Endometrial microvascular endothelial cells (primary cell): ENCODE results near the gene ZNF608. TPM values are rescaled to one million over a fixed set of nuclear protein-coding genes. Genes with fewer than 3 reads are reported as not detected.

ENCODE experiments used
- in situ Hi-C: cut with HindIII; loops from 2 replicates; pipeline ENCODE4 v1.10.0; 2017; ENCODE audit warnings: low sequenced_read_pairs, low pct_unique_long_range_greater_than_20kb; ENCODE audit errors: inconsistent ontology term
- total RNA-seq: library from RNA; depleted of rRNA; stranded (reverse); fragments of >200 nt; gene quantifications from one replicate; pipeline ENCODE4 v1.2.3, GENCODE V29; 2015; ENCODE audit errors: inconsistent ontology term

ZNF608 gene
- total RNA-seq, 1 donor from 2014 or later, result 4.3 TPM

GRCh38 chr5:124725622-124726258, 20.7 kb downstream of the ZNF608 start:
- in situ Hi-C loops, result no loop called here

- in situ Hi-C loops, result no loop called here
These were observed 21.4 kb downstream of the ZNF608 start for GRCh38 chr5:124725040-124725434.

- in situ Hi-C loops, result no loop called here
These were observed 21.9 kb downstream of the ZNF608 start for GRCh38 chr5:124724357-124725039.

GRCh38 chr5:124721229-124721735, 25.2 kb downstream of the ZNF608 start:
- in situ Hi-C loops, result no loop called here

GRCh38 chr5:124720593-124720992, 25.8 kb downstream of the ZNF608 start:
- in situ Hi-C loops, result no loop called here

- in situ Hi-C loops, result no loop called here
These were observed 27.1 kb downstream of the ZNF608 start for GRCh38 chr5:124719113-124719967.

GRCh38 chr5:124718380-124718789, 28.1 kb downstream of the ZNF608 start:
- in situ Hi-C loops, result no loop called here

GRCh38 chr5:124716169-124716568, 30.3 kb downstream of the ZNF608 start:
- in situ Hi-C loops, result no loop called here

GRCh38 chr5:124714910-124715309, 31.5 kb downstream of the ZNF608 start:
- in situ Hi-C loops, result no loop called here

GRCh38 chr5:124713595-124713994, 32.8 kb downstream of the ZNF608 start:
- in situ Hi-C loops, result no loop called here

GRCh38 chr5:124712731-124713305, 33.6 kb downstream of the ZNF608 start:
- in situ Hi-C loops, result no loop called here

GRCh38 chr5:124708086-124708485, 38.4 kb downstream of the ZNF608 start:
- in situ Hi-C loops, result no loop called here

GRCh38 chr5:124707520-124707919, 38.9 kb downstream of the ZNF608 start:
- in situ Hi-C loops, result no loop called here

GRCh38 chr5:124706729-124707361, 39.6 kb downstream of the ZNF608 start:
- in situ Hi-C loops, result no loop called here

- in situ Hi-C loops, result no loop called here
These were observed 40.4 kb downstream of the ZNF608 start for GRCh38 chr5:124706051-124706450.

GRCh38 chr5:124705577-124705976, 40.9 kb downstream of the ZNF608 start:
- in situ Hi-C loops, result no loop called here

GRCh38 chr5:124704594-124705284, 41.7 kb downstream of the ZNF608 start:
- in situ Hi-C loops, result no loop called here

GRCh38 chr5:124703995-124704394, 42.4 kb downstream of the ZNF608 start:
- in situ Hi-C loops, result no loop called here
